Measurements from ENCODE around the gene MAGI2.

Gene MAGI2

GRCh38 chr7:79296553-79297320, 156.7 kb downstream of the MAGI2 start:
- DNase-seq: no peak

- no peak for DNase-seq
Measured at GRCh38 chr7:79293655-79294142, 159.8 kb downstream of the MAGI2 start.

- no peak for DNase-seq
Measured at GRCh38 chr7:79292834-79293233, 160.6 kb downstream of the MAGI2 start.

- no peak for DNase-seq
Measured at GRCh38 chr7:79291498-79291865, 162.0 kb downstream of the MAGI2 start.

- DNase-seq: no peak
Measured at GRCh38 chr7:79290841-79291497, 162.5 kb downstream of the MAGI2 start.

- no peak for DNase-seq
Measured at GRCh38 chr7:79290398-79290797, 163.1 kb downstream of the MAGI2 start.

- DNase-seq: no peak
Measured at GRCh38 chr7:79288655-79289054, 164.8 kb downstream of the MAGI2 start.

GRCh38 chr7:79287981-79288380, 165.5 kb downstream of the MAGI2 start:
- DNase-seq: no peak

- DNase-seq: no peak
Measured at GRCh38 chr7:79286181-79286580, 167.3 kb downstream of the MAGI2 start.

GRCh38 chr7:79285756-79286155, 167.7 kb downstream of the MAGI2 start:
- DNase-seq: no peak

GRCh38 chr7:79284211-79284610, 169.3 kb downstream of the MAGI2 start:
- no peak for DNase-seq

GRCh38 chr7:79282882-79283602, 170.4 kb downstream of the MAGI2 start:
- no peak for DNase-seq

GRCh38 chr7:79282070-79282694, 171.3 kb downstream of the MAGI2 start:
- no peak for DNase-seq

GRCh38 chr7:79281426-79281825, 172.0 kb downstream of the MAGI2 start:
- no peak for DNase-seq

- DNase-seq: no peak
Measured at GRCh38 chr7:79272938-79273337, 180.5 kb downstream of the MAGI2 start.

GRCh38 chr7:79272066-79272669, 181.3 kb downstream of the MAGI2 start:
- DNase-seq: no peak

- no peak for DNase-seq
Measured at GRCh38 chr7:79268730-79269129, 184.7 kb downstream of the MAGI2 start.

- no peak for DNase-seq
Measured at GRCh38 chr7:79258826-79259225, 194.6 kb downstream of the MAGI2 start.

- DNase-seq: no peak
Measured at GRCh38 chr7:79257959-79258358, 195.5 kb downstream of the MAGI2 start.

- DNase-seq: no peak
Measured at GRCh38 chr7:79245623-79246249, 207.7 kb downstream of the MAGI2 start.

GRCh38 chr7:79244482-79244881, 209.0 kb downstream of the MAGI2 start:
- no peak for DNase-seq

GRCh38 chr7:79241288-79242060, 212.0 kb downstream of the MAGI2 start:
- no peak for DNase-seq

Measured in activated T-cell treated with anti-CD3 and anti-CD28 coated beads, Interleukin-2, amount 50 U/mL, for 48 hours (primary cell).